AG10803 (cell line): Measurements from ENCODE around the gene RNASE1.
"Not testable (repeated sequence)": the region's sequence is repeated elsewhere in the genome, so short reads cannot be mapped to it uniquely, and the experiment has no call there.

Experiments used
- DNase-seq: peaks from one replicate; pipeline ENCODE4 v3.0.0; 2010; ENCODE audit warnings: low read depth
- H3K4me3 ChIP-seq: 2 replicates; pipeline ENCODE4 v1.5.1; 2011; ENCODE audit warnings: mild to moderate bottlenecking, low read length, control low read depth
- CTCF ChIP-seq: conservative IDR thresholded peaks from 2 replicates; pipeline ENCODE4 v1.5.1; 2011; ENCODE audit warnings: mild to moderate bottlenecking, low read length, control low read depth, inconsistent platforms

RNASE1 gene

GRCh38 chr14:20769421-20769820, 33.2 kb downstream of the RNASE1 start:
- no peak for DNase-seq
- no peak for TF ChIP-seq CTCF

GRCh38 chr14:20768593-20768892, 34.1 kb downstream of the RNASE1 start:
- no peak for TF ChIP-seq CTCF
- DNase-seq: no peak
- H3K4me3 ChIP-seq: no peak overlapping the region

More at GRCh38 chr14:20769421-20769820, 33.2 kb downstream of the RNASE1 start:
- H3K4me3 ChIP-seq: no peak overlapping the region

- TF ChIP-seq CTCF: no peak
- no peak overlapping the region for H3K4me3 ChIP-seq
- no peak for DNase-seq
Observed at GRCh38 chr14:20760950-20761349, 41.7 kb downstream of the RNASE1 start.

- not testable (repeated sequence) for DNase-seq
Observed at GRCh38 chr14:20759465-20759864, 43.2 kb downstream of the RNASE1 start.

GRCh38 chr14:20757965-20758364, 44.7 kb downstream of the RNASE1 start:
- no peak for DNase-seq
- no peak for TF ChIP-seq CTCF
- no peak overlapping the region for H3K4me3 ChIP-seq

More at GRCh38 chr14:20759465-20759864, 43.2 kb downstream of the RNASE1 start:
- H3K4me3 ChIP-seq: not testable (repeated sequence)

- TF ChIP-seq CTCF: no peak
- H3K4me3 ChIP-seq: no peak overlapping the region
- DNase-seq: no peak
Observed at GRCh38 chr14:20755037-20755436, 47.6 kb downstream of the RNASE1 start.

GRCh38 chr14:20754308-20754707, 48.3 kb downstream of the RNASE1 start:
- H3K4me3 ChIP-seq: no peak overlapping the region
- no peak for DNase-seq
- TF ChIP-seq CTCF: no peak

- no peak for DNase-seq
- TF ChIP-seq CTCF: no peak
Observed at GRCh38 chr14:20751963-20752562, 50.6 kb downstream of the RNASE1 start.

More at GRCh38 chr14:20751963-20752562, 50.6 kb downstream of the RNASE1 start:
- H3K4me3 ChIP-seq: no peak overlapping the region
